ENCODE results near the gene ADAMTS14. TPM values are rescaled to one million over a fixed set of nuclear protein-coding genes. Genes with fewer than 3 reads are reported as not detected.

ADAMTS14 gene
- total RNA-seq, 1 donor from 2014 or later: 19.4 TPM

GRCh38 chr10:70758757-70759514 lies 86.6 kb downstream of the ADAMTS14 start:
- no peak overlapping the region for H3K27ac ChIP-seq (ENCODE audit: low read depth, low read length)
- H3K4me1 ChIP-seq (ENCODE audit: insufficient read depth, low read length): peaks cover 20% of the 10 kb centered on the region
- H4K20me1 ChIP-seq (ENCODE audit: insufficient read depth, low read length): no peaks in the 10 kb centered on the region
- no peaks in the 10 kb centered on the region for H3K36me3 ChIP-seq (ENCODE audit: insufficient read depth, low read length)
- H3K4me1 Mint-ChIP-seq (ENCODE audit: low read depth, unreplicated experiment): peaks cover 29% of the 10 kb centered on the region
- peak; percentile 47 for FAIRE-seq
- no peaks in the 10 kb centered on the region for H3K27me3 ChIP-seq (ENCODE audit: insufficient read depth, low read length)
- no peaks in the 10 kb centered on the region for H3K79me2 ChIP-seq (ENCODE audit: insufficient read depth, low read length)
- H3K36me3 Mint-ChIP-seq (ENCODE audit: low read depth, unreplicated experiment): peaks cover 5% of the 10 kb centered on the region
- H3K9me3 ChIP-seq (ENCODE audit: insufficient read depth, low read depth, low read length): no peaks in the 10 kb centered on the region
- H3K9ac ChIP-seq (ENCODE audit: low read length): no peak overlapping the region
- no peak for TF ChIP-seq EZH2 (IDR thresholded peaks at IDR 0.05; ENCODE audit: insufficient read depth, low read length)
- peak; percentile 73 for TF ChIP-seq CTCF (IDR thresholded peaks at IDR 0.05; ENCODE audit: insufficient read depth, low read depth, low read length)
- H2AFZ ChIP-seq (ENCODE audit: low read depth, low read length): no peak overlapping the region
- no peak overlapping the region for H3K4me2 ChIP-seq (ENCODE audit: low read length)
- no peaks in the 10 kb centered on the region for H3K9me3 Mint-ChIP-seq (ENCODE audit: unreplicated experiment)
- no peak overlapping the region for H3K4me3 Mint-ChIP-seq (ENCODE audit: unreplicated experiment)
- H3K27ac Mint-ChIP-seq (ENCODE audit: unreplicated experiment): no peak overlapping the region
- peak; percentile 49 for DNase-seq (ENCODE audit: low read depth)
- H3K4me3 ChIP-seq (ENCODE audit: insufficient read depth, low read depth, low read length): no peak overlapping the region
- peaks cover 7% of the 10 kb centered on the region for H3K27me3 Mint-ChIP-seq (ENCODE audit: low read depth, unreplicated experiment)

- no peak for FAIRE-seq
- no peak overlapping the region for H3K4me3 Mint-ChIP-seq (ENCODE audit: unreplicated experiment)
- no peak for DNase-seq (ENCODE audit: low read depth)
- Histone ChIP-seq H3K36me3 (ENCODE audit: insufficient read depth, low read length) (no peaks in the 10 kb centered on the region), H3K27ac (ENCODE audit: low read depth, low read length) (no peak overlapping the region), H3K4me3 (ENCODE audit: insufficient read depth, low read depth, low read length) (no peak overlapping the region), H4K20me1 (ENCODE audit: insufficient read depth, low read length) (no peaks in the 10 kb centered on the region), H2AFZ (ENCODE audit: low read depth, low read length) (no peak overlapping the region), H3K4me2 (ENCODE audit: low read length) (no peak overlapping the region), H3K79me2 (ENCODE audit: insufficient read depth, low read length) (no peaks in the 10 kb centered on the region), H3K27me3 (ENCODE audit: insufficient read depth, low read length) (no peaks in the 10 kb centered on the region), H3K4me1 (ENCODE audit: insufficient read depth, low read length) (peaks cover 12% of the 10 kb centered on the region), H3K9me3 (ENCODE audit: insufficient read depth, low read depth, low read length) (no peaks in the 10 kb centered on the region), H3K9ac (ENCODE audit: low read length) (no peak overlapping the region)
- no peak overlapping the region for H3K27ac Mint-ChIP-seq (ENCODE audit: unreplicated experiment)
- peaks cover 21% of the 10 kb centered on the region for H3K4me1 Mint-ChIP-seq (ENCODE audit: low read depth, unreplicated experiment)
- TF ChIP-seq CTCF (IDR thresholded peaks at IDR 0.05; ENCODE audit: insufficient read depth, low read depth, low read length): no peak
- peaks cover 7% of the 10 kb centered on the region for H3K27me3 Mint-ChIP-seq (ENCODE audit: low read depth, unreplicated experiment)
- peaks cover 4% of the 10 kb centered on the region for H3K36me3 Mint-ChIP-seq (ENCODE audit: low read depth, unreplicated experiment)
- no peaks in the 10 kb centered on the region for H3K9me3 Mint-ChIP-seq (ENCODE audit: unreplicated experiment)
Measured at GRCh38 chr10:70759781-70760180, 87.5 kb downstream of the ADAMTS14 start.

GRCh38 chr10:70760271-70760787 lies 88.0 kb downstream of the ADAMTS14 start:
- H3K4me3 Mint-ChIP-seq (ENCODE audit: unreplicated experiment): no peak overlapping the region
- Histone ChIP-seq H3K4me1 (ENCODE audit: insufficient read depth, low read length) (peaks cover 7% of the 10 kb centered on the region), H4K20me1 (ENCODE audit: insufficient read depth, low read length) (no peaks in the 10 kb centered on the region), H2AFZ (ENCODE audit: low read depth, low read length) (no peak overlapping the region), H3K27ac (ENCODE audit: low read depth, low read length) (no peak overlapping the region), H3K4me2 (ENCODE audit: low read length) (no peak overlapping the region), H3K4me3 (ENCODE audit: insufficient read depth, low read depth, low read length) (no peak overlapping the region), H3K9me3 (ENCODE audit: insufficient read depth, low read depth, low read length) (no peaks in the 10 kb centered on the region), H3K27me3 (ENCODE audit: insufficient read depth, low read length) (no peaks in the 10 kb centered on the region), H3K79me2 (ENCODE audit: insufficient read depth, low read length) (no peaks in the 10 kb centered on the region), H3K36me3 (ENCODE audit: insufficient read depth, low read length) (no peaks in the 10 kb centered on the region), H3K9ac (ENCODE audit: low read length) (no peak overlapping the region)
- no peak for TF ChIP-seq EZH2 (IDR thresholded peaks at IDR 0.05; ENCODE audit: insufficient read depth, low read length)
- TF ChIP-seq CTCF (IDR thresholded peaks at IDR 0.05; ENCODE audit: insufficient read depth, low read depth, low read length): no peak
- H3K27ac Mint-ChIP-seq (ENCODE audit: unreplicated experiment): no peak overlapping the region
- DNase-seq (ENCODE audit: low read depth) (no peak), FAIRE-seq (no peak)
- H3K36me3 Mint-ChIP-seq (ENCODE audit: low read depth, unreplicated experiment): peaks cover 4% of the 10 kb centered on the region
- peaks cover 17% of the 10 kb centered on the region for H3K4me1 Mint-ChIP-seq (ENCODE audit: low read depth, unreplicated experiment)
- peaks cover 1% of the 10 kb centered on the region for H3K9me3 Mint-ChIP-seq (ENCODE audit: unreplicated experiment)
- H3K27me3 Mint-ChIP-seq (ENCODE audit: low read depth, unreplicated experiment): peaks cover 7% of the 10 kb centered on the region

Measured in astrocyte (in vitro differentiated cells and primary cell).